Measurements from ENCODE around the gene ITPR3. TPM values are rescaled to one million over a fixed set of nuclear protein-coding genes. Genes with fewer than 3 reads are reported as not detected.

ITPR3 gene
- total and polyA plus RNA-seq, 2 of the 13 experiments (the other 11 are each of a cell fraction or from before 2014, with no cell fraction given), result 3.8 to 21.4 TPM

DNA sequence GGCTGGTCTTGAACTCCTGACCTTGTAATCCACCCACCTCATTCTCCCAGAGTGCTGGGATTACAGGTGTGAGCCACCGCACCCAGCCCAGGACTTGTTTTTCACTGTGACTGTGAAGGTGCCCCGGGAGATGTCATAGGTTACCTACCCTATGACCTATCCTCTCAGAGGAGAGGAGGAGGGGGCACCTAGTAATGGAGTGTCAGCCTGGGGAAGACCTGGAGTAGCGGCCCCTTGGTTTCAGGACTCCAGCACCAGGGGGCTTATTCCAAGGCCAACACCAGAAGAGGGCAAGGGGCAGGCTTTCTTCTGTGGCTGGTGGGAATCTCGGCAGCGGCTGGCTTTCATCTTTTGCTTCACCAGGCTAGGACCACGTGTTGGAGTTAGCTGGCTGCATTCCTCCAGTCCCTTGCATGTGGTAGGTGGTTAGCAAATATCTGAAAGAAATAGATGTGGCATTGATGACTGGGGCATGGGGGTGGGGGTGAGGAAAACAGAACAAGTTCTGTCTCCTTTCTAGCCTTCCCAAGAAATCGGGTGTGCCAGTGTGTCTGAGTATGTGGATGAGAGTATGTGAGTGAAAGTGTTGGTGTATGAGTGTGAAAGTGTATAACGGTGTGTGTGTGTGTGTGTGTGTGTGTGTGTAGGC, 7.9 kb upstream of the ITPR3 start (continued):
- TF ChIP-seq, protein P1, sequence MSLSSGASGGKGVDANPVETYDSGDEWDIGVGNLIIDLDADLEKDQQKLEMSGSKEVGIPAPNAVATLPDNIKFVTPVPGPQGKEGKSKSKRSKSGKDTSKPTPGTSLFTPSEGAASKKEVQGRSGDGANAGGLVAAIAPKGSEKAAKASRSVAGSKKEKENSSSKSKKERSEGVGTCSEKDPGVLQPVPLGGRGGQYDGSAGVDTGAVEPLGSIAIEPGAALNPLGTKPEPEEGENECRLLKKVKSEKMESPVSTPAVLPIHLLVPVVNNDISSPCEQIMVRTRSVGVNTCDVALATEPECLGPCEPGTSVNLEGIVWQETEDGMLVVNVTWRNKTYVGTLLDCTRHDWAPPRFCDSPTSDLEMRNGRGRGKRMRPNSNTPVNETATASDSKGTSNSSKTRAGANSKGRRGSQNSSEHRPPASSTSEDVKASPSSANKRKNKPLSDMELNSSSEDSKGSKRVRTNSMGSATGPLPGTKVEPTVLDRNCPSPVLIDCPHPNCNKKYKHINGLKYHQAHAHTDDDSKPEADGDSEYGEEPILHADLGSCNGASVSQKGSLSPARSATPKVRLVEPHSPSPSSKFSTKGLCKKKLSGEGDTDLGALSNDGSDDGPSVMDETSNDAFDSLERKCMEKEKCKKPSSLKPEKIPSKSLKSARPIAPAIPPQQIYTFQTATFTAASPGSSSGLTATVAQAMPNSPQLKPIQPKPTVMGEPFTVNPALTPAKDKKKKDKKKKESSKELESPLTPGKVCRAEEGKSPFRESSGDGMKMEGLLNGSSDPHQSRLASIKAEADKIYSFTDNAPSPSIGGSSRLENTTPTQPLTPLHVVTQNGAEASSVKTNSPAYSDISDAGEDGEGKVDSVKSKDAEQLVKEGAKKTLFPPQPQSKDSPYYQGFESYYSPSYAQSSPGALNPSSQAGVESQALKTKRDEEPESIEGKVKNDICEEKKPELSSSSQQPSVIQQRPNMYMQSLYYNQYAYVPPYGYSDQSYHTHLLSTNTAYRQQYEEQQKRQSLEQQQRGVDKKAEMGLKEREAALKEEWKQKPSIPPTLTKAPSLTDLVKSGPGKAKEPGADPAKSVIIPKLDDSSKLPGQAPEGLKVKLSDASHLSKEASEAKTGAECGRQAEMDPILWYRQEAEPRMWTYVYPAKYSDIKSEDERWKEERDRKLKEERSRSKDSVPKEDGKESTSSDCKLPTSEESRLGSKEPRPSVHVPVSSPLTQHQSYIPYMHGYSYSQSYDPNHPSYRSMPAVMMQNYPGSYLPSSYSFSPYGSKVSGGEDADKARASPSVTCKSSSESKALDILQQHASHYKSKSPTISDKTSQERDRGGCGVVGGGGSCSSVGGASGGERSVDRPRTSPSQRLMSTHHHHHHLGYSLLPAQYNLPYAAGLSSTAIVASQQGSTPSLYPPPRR (CRISPR knock-in tag; IDR thresholded peaks at IDR 0.05; ENCODE audit: borderline replicate concordance), result 0 out of 2 replicates have a peak, but pooled peaks have one; percentile 57
- TF ChIP-seq, protein P2, sequence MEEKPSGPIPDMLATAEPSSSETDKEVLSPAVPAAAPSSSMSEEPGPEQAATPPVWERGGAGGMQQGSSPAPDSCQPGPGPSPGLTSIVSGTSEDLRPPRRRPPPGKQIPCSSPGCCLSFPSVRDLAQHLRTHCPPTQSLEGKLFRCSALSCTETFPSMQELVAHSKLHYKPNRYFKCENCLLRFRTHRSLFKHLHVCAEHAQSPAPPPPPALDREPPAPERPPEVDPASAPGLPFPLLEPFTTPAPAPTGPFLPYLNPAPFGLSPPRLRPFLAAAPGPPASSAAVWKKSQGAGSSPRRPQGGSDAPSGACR (CRISPR knock-in tag; IDR thresholded peaks at IDR 0.05), result no peak
- no peak for TF ChIP-seq KLF9 (CRISPR knock-in tag; IDR thresholded peaks at IDR 0.05; ENCODE audit: low read depth)
- TF ChIP-seq XBP1 (CRISPR knock-in tag; IDR thresholded peaks at IDR 0.05), result no peak
- no peak for TF ChIP-seq ZNF30 (CRISPR knock-in tag; IDR thresholded peaks at IDR 0.05)
- TF ChIP-seq, protein P3, sequence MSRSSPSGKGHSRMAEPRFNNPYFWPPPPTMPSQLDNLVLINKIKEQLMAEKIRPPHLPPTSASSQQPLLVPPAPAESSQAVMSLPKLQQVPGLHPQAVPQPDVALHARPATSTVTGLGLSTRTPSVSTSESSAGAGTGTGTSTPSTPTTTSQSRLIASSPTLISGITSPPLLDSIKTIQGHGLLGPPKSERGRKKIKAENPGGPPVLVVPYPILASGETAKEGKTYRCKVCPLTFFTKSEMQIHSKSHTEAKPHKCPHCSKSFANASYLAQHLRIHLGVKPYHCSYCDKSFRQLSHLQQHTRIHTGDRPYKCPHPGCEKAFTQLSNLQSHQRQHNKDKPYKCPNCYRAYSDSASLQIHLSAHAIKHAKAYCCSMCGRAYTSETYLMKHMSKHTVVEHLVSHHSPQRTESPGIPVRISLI (CRISPR knock-in tag; IDR thresholded peaks at IDR 0.05; ENCODE audit: borderline replicate concordance), result peak; percentile 68
- peak; percentile 39; the same call in 1 of the 2 replicates for TF ChIP-seq ZFP1 (CRISPR knock-in tag; IDR thresholded peaks at IDR 0.05)
- TF ChIP-seq ZNF674 (CRISPR knock-in tag; IDR thresholded peaks at IDR 0.05; ENCODE audit: low read depth), result no peak
- TF ChIP-seq ZKSCAN5 (CRISPR knock-in tag; IDR thresholded peaks at IDR 0.05), result no peak
- TF ChIP-seq ZNF17 (CRISPR knock-in tag; IDR thresholded peaks at IDR 0.05), result no peak
- TF ChIP-seq ZNF598 (CRISPR knock-in tag; IDR thresholded peaks at IDR 0.05; ENCODE audit: borderline replicate concordance), result no peak
- TF ChIP-seq, protein P4, sequence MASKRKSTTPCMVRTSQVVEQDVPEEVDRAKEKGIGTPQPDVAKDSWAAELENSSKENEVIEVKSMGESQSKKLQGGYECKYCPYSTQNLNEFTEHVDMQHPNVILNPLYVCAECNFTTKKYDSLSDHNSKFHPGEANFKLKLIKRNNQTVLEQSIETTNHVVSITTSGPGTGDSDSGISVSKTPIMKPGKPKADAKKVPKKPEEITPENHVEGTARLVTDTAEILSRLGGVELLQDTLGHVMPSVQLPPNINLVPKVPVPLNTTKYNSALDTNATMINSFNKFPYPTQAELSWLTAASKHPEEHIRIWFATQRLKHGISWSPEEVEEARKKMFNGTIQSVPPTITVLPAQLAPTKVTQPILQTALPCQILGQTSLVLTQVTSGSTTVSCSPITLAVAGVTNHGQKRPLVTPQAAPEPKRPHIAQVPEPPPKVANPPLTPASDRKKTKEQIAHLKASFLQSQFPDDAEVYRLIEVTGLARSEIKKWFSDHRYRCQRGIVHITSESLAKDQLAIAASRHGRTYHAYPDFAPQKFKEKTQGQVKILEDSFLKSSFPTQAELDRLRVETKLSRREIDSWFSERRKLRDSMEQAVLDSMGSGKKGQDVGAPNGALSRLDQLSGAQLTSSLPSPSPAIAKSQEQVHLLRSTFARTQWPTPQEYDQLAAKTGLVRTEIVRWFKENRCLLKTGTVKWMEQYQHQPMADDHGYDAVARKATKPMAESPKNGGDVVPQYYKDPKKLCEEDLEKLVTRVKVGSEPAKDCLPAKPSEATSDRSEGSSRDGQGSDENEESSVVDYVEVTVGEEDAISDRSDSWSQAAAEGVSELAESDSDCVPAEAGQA (IDR thresholded peaks at IDR 0.05; ENCODE audit: low read depth), result no peak
- TF ChIP-seq, protein P4 (CRISPR knock-in tag; IDR thresholded peaks at IDR 0.05; ENCODE audit: borderline replicate concordance), result no peak

Measured in HepG2 (cell line).